Heart left ventricle (tissue), 16 donors: ENCODE measurements around the gene DOCK7. TPM values are rescaled to one million over a fixed set of nuclear protein-coding genes. Genes with fewer than 3 reads are reported as not detected.

Source experiments
- ATAC-seq, 4 donors: fragments of 200-7000 bp; cut with Tn5 transposase; one replicate each; pipeline ENCODE4 v1.9.1; 2020 to 2022; ENCODE audit warnings: moderate library complexity in 4 of 4, mild to moderate bottlenecking in 3 of 4, moderate number of reproducible peaks in 1 of 4
- DNase-seq, 5 donors: peaks; one replicate each; pipeline ENCODE4 v3.0.0-alpha.2; 2020
- H3K27ac ChIP-seq, 12 donors: fragments of 200-600 bp; sonication (generic) in 4 of 12; one replicate each; pipeline versions ENCODE4 v1.5.0 to v1.8.0; 2016 to 2022; ENCODE audit warnings: mild to moderate bottlenecking in 2 of 12
- H3K27me3 ChIP-seq, 9 donors: fragments of 200-600 bp; sonication (generic) in 2 of 9; one replicate each; pipeline versions ENCODE4 v1.5.1 to v1.8.0; 2016 to 2022; ENCODE audit warnings: mild to moderate bottlenecking in 3 of 9
- H3K36me3 ChIP-seq, 9 donors: fragments of 200-600 bp; sonication (generic) in 2 of 9; one replicate each; pipeline versions ENCODE4 v1.5.0 to v1.8.0; 2018 to 2022; ENCODE audit warnings: mild to moderate bottlenecking in 2 of 9
- H3K4me1 ChIP-seq, 12 donors: fragments of 200-600 bp; sonication (generic) in 4 of 12; one replicate each; pipeline versions ENCODE4 v1.5.0 to v1.8.0; 2016 to 2022; ENCODE audit warnings: mild to moderate bottlenecking in 3 of 12
- H3K4me3 ChIP-seq, 12 donors: fragments of 200-600 bp; sonication (generic) in 4 of 12; one replicate each; pipeline versions ENCODE4 v1.5.0 to v1.8.0; 2017 to 2022; ENCODE audit warnings: mild to moderate bottlenecking in 9 of 12, moderate library complexity in 4 of 12
- H3K9me3 ChIP-seq, 12 donors: fragments of 200-600 bp; sonication (generic) in 4 of 12; one replicate each; pipeline versions ENCODE4 v1.5.0 to v1.8.0; 2016 to 2022; ENCODE audit warnings: mild to moderate bottlenecking in 1 of 12
- POLR2A ChIP-seq, 2 donors: fragments of 450-650 bp; IDR thresholded peaks; one replicate each; pipeline ENCODE4 v1.6.1; 2017; ENCODE audit warnings: antibody characterized with exemption in 2 of 2, mild to moderate bottlenecking in 2 of 2, moderate library complexity in 2 of 2
- WGBS, 4 donors: extraction: QIAGEN DNeasy Blood & Tissue Kit in 2 of 4; methylation state at CpG; one replicate each; pipeline versions ENCODE4 v1.1.5 to v1.1.7; 2013 to 2018; 5-methylcytosine and 5-hydroxymethylcytosine counted together
- intact Hi-C, 10 donors: fragments of 100-400 bp; cut with DNase I; formaldehyde crosslinking; loops; one replicate each; pipeline versions ENCODE4 v1.11.1 to v1.14.2; 2022
- polyA plus RNA-seq, 2 donors: library from polyadenylated mRNA; stranded (reverse); fragments of 200-250 nt; gene quantifications; one replicate each; pipeline ENCODE4 v1.2.3, GENCODE V29; 2013
- total RNA-seq, 9 donors: library from RNA; depleted of rRNA in 2 of 9; stranded (reverse); fragments of >200 nt in 2 of 9; fragmentation: NEBNext Ultra II Directional in 3 of 9; extraction: Animal tissue kit (Norgen Biotek cat#: 25700) in 3 of 9; gene quantifications; one replicate each; pipeline versions ENCODE4 v1.1.0 to v1.2.4, GENCODE V29; 2016 to 2023
- TF ChIP-seq, protein P1 (sequence below), 12 donors: fragments of 200-600 bp; sonication (generic) in 4 of 12; IDR thresholded peaks; one replicate each; pipeline versions ENCODE4 v1.5.0 to v1.8.0; 2018 to 2022; ENCODE audit warnings: antibody characterized with exemption in 12 of 12, mild to moderate bottlenecking in 5 of 12
- donor health status: ischemic (EF 13 %, LVEDD 7.1; RV severe dilation, severe dysfunction).
- donor health status: healthy with polysubstance abuse.
- donor health status: DM: no; HTN: yes; CAD: no.
- donor health status: DM: no; HTN: no; CAD: no.
- donor health status: ischemic (EF 25% LVEDD 6.9; RV normal size, moderate dysfunction).
- donor health status: ischemic (EF 25% LVEDD 5.7; RV mildly dilated, moderate dysfunction).
- donor health status: healthy.
- donor health status: DM: yes; HTN: yes; CAD: no.
- donor health status: ischemic (EF 35%, LVEDD 5.7; RV mildly dilated, moderate dysfunction).
- donor health status: nonischemic (EF 11% LVEDD 7.7; RV severe dilation, severe dysfunction).
- donor health status: DM: yes; HTN: yes; CAD: no.
- donor health status: PGD.
- donor health status: ischemic (EF 29% LVEDD 5.4; RV normal size, mild dysfunction).
- donor health status: nonischemic (EF 23%, LVEDD 6.1; RV moderate dilation, normal function).

DOCK7 gene
- total and polyA plus RNA-seq, 11 donors = 2.9 to 26.7 (median 11.6) TPM

DNA sequence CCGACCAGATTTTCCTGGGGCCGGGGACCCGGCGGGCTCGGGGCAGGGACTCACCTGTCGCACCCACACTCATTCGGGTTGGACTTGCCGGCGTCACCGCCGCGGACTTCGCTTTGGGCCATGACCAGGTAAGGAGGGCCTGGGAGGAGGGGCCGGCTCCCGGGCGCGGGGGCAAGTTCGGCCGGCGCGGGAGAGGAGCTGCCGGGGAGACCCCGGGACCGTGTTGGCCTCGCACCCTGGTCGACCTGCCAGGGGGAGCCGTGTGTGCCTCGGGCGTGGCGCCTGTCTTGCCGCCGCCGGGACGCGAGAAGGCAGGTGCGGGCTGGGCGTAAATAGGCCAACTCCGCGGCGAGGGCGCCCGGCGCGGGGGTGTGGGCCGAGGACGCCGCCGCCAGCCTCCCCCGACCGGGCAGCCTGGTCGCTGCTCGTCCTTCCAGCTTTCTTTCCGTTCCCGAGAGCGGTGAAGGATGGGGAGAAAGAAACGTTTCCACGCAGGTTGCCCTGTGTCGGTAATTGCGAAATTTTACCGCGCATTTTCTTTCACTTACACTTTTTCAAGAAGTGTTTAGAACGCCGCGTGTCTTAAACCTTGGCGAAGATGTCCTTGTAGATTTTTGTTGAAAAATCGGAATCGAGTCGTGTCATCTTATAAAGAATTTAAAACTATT is 250.8 kb downstream of the DOCK7 start:
- WGBS, 4 donors = 0 to 1% (median 0%) methylated on average over 25 to 68 of the region's 68 CpGs
- H3K27ac ChIP-seq = peak overlapping the region; percentile 91 to 99 (median 96)
- H3K4me3 ChIP-seq = peak overlapping the region; percentile 67 to 99 (median 90)
- peak in 2 of 5 donors; percentile 60 to 71 for DNase-seq
- TF ChIP-seq POLR2A (IDR thresholded peaks at IDR 0.05) = no peak
- TF ChIP-seq, protein P1, sequence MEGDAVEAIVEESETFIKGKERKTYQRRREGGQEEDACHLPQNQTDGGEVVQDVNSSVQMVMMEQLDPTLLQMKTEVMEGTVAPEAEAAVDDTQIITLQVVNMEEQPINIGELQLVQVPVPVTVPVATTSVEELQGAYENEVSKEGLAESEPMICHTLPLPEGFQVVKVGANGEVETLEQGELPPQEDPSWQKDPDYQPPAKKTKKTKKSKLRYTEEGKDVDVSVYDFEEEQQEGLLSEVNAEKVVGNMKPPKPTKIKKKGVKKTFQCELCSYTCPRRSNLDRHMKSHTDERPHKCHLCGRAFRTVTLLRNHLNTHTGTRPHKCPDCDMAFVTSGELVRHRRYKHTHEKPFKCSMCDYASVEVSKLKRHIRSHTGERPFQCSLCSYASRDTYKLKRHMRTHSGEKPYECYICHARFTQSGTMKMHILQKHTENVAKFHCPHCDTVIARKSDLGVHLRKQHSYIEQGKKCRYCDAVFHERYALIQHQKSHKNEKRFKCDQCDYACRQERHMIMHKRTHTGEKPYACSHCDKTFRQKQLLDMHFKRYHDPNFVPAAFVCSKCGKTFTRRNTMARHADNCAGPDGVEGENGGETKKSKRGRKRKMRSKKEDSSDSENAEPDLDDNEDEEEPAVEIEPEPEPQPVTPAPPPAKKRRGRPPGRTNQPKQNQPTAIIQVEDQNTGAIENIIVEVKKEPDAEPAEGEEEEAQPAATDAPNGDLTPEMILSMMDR (IDR thresholded peaks at IDR 0.05) = no peak
- peaks cover 0 to 21% (median 14%) of the 10 kb centered on the region in 9 donors for H3K36me3 ChIP-seq
- H3K4me1 ChIP-seq = peaks cover 0 to 45% (median 24%) of the 10 kb centered on the region in 12 donors
- intact Hi-C loops = no loop called here
- no peaks in the 10 kb centered on the region for H3K27me3 ChIP-seq
- H3K9me3 ChIP-seq = no peaks in the 10 kb centered on the region
- ATAC-seq = peak in 1 of 4 donors; percentile 5

DNA sequence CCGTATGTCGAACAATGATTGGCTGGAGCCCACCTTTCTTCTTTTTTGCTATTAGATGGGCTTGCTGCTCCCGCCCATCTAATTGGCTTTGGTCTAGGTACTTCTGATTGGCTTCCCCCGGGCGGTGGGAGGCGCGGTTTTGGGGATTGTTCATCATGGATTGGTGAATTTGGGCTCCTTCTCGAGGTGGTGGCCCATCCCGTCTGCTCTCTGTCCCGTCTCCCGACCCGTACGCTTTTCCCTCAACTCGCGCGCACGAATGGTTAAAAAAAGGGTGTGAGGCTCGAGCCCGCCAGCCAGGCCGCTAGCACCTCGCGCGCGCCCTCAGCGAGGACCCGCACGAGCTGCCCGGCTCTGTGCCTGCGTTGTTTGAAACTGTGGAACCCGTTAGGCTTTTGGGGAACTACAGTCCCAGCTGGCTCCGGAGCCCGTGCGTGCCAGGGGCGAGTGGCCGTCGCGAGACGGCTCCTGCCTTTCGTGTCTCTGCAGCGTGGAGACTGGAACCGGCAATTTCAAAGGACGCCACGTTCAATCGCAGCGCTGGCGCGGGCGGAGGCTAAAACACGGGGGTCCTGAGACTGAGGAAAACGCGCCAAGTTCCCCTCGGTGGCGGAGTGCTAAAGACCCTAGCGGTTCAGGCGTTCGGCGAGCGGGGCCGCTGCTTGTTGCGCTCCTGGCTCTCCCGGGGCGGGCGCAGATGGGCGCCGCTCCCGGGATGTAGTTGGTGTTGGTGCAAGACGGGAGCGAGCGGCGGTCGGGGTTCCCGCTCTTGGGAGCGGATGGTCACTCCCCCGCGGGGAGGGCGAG is 251.5 kb downstream of the DOCK7 start, which contains the start of gene USP1:
Gene USP1, plus strand, starts transcription at position 584 of the 807 bp plus-strand sequence. CDS start 2,819 bp downstream, outside the sequence.
- Histone ChIP-seq H3K9me3 (no peaks in the 10 kb centered on the region), H3K4me1 (peaks cover 0 to 45% (median 24%) of the 10 kb centered on the region in 12 donors), H3K36me3 (peaks cover 0 to 13% (median 6%) of the 10 kb centered on the region in 9 donors), H3K27ac (peak within 1 kb of the TSS; percentile 91 to 99 (median 96)), H3K4me3 (peak within 1 kb of the TSS; percentile 67 to 99 (median 90)), H3K27me3 (no peaks in the 10 kb centered on the region)
- intact Hi-C loops = no loop called here
- WGBS, 4 donors = 0 to 1% (median 0%) methylated on average over 42 to 76 of the region's 76 CpGs
- DNase-seq = peak; percentile 97 to 99 (median 98)
- peak; percentile 89 to 94 (median 94) for ATAC-seq
- peak in 1 of 2 donors; percentile 46 for TF ChIP-seq POLR2A (IDR thresholded peaks at IDR 0.05)
- TF ChIP-seq, protein P1 (IDR thresholded peaks at IDR 0.05) = no peak

DNA sequence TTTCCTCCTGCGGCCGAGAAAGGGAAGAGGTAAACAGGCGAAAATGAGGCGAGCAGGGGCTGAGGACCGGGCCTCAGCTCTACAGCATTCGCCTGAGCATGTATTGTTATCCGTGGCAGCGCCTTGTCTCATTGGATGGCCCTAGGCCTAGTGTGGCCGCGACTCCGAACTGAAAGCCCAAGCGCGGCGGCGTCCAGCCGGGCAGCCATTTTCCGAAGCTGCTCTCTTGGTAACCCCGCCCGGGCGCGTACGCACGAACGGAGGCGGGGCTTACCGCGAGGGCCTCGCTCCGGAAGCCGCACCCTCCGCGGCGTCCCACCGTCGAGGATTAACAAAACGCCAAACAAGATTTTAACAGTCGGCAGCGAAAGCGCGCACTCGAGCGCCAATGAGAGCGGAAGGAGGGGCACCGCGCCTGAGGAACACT is 252.1 kb downstream of the DOCK7 start:
- no peaks in the 10 kb centered on the region for H3K9me3 ChIP-seq
- intact Hi-C loops = no loop called here
- peaks cover 0 to 44% (median 24%) of the 10 kb centered on the region in 12 donors for H3K4me1 ChIP-seq
- peak; percentile 48 to 79 for TF ChIP-seq POLR2A (IDR thresholded peaks at IDR 0.05)
- TF ChIP-seq, protein P1 (IDR thresholded peaks at IDR 0.05) = no peak
- peaks cover 0 to 7% (median under 1%) of the 10 kb centered on the region in 9 donors for H3K36me3 ChIP-seq
- peak in 3 of 5 donors; percentile 96 to 98 (median 97) for DNase-seq
- WGBS, 4 donors = 0 to 1% (median 0%) methylated on average over 21 to 45 of the region's 45 CpGs
- H3K27me3 ChIP-seq = no peaks in the 10 kb centered on the region
- H3K4me3 ChIP-seq = peak overlapping the region; percentile 61 to 99 (median 88)
- peak overlapping the region; percentile 91 to 99 (median 96) for H3K27ac ChIP-seq
- peak; percentile 91 to 94 (median 93) for ATAC-seq
